Stimulated activated naive CD8-positive, alpha-beta T cell treated with anti-CD3 and anti-CD28 coated beads, Interleukin-15, Interleukin-2, amounts not matched to agents 100 ng/mL and 50 ng/mL, for 24 hours (primary cell): ENCODE measurements around the gene ZNF222.
A peak's percentile ranks its signal among the peaks of the same experiment; 100 is the strongest.

Experiments used
- H3K27ac Mint-ChIP-seq: one replicate; pipeline ENCODE4 v1.8.0; 2021; ENCODE audit warnings: mild to moderate bottlenecking, mixed read lengths
- H3K27me3 Mint-ChIP-seq: one replicate; pipeline ENCODE4 v1.8.0; 2021; ENCODE audit warnings: mixed read lengths
- H3K36me3 Mint-ChIP-seq: one replicate; pipeline ENCODE4 v1.8.0; 2021; ENCODE audit warnings: low read depth, mixed read lengths
- H3K4me1 Mint-ChIP-seq: one replicate; pipeline ENCODE4 v1.8.0; 2021; ENCODE audit warnings: low read depth, mixed read lengths
- H3K4me3 Mint-ChIP-seq: one replicate; pipeline ENCODE4 v1.8.0; 2021; ENCODE audit warnings: mild to moderate bottlenecking, mixed read lengths
- H3K9me3 Mint-ChIP-seq: one replicate; pipeline ENCODE4 v1.8.0; 2021; ENCODE audit warnings: mixed read lengths

ZNF222 gene

DNA sequence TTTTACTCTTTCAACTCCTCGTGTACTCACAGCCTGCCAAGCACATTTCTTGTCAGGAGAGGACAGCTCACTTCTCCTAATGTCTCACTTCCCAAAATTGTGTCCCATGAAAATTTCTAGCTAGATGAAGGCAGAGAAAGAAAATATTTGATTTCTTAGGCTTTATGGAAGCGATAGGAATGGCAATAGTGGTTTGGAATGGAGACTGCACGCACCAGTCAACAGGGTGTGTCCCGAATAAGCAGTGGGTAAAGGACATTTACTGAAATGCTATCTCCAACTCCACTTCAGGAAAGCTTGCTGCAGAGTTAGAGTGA, 321 bp upstream of the ZNF222 start:
- Mint-ChIP-seq H3K36me3 (peaks cover 48% of the 10 kb centered on the region), H3K9me3 (peaks cover 34% of the 10 kb centered on the region), H3K4me3 (peak overlapping the region; percentile 93), H3K27me3 (peaks cover 12% of the 10 kb centered on the region), H3K4me1 (peaks cover 21% of the 10 kb centered on the region), H3K27ac (peak overlapping the region; percentile 81)

DNA sequence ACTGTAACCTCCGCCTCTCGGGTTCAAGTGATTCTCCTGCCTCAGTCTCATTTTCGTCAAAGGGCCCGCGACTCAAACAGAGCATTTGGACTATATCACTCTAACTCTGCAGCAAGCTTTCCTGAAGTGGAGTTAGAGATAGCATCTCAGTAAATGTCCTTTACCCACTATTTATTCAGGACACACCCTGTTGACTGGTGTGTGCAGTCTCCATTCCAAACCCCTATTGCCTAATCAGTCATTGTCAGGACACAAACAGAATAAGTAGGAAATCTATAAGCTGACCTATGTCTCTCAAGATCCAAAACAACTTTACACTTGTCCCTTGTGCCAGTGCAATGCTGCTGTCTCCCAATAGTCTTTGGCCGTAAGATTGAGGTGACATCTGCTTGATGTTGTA, 1.4 kb downstream of the ZNF222 start:
- H3K4me3 Mint-ChIP-seq, result peak overlapping the region; percentile 15
- H3K27ac Mint-ChIP-seq, result no peak overlapping the region
- H3K36me3 Mint-ChIP-seq, result peaks cover 66% of the 10 kb centered on the region
- peaks cover 4% of the 10 kb centered on the region for H3K27me3 Mint-ChIP-seq
- peaks cover 35% of the 10 kb centered on the region for H3K9me3 Mint-ChIP-seq
- H3K4me1 Mint-ChIP-seq, result peaks cover 21% of the 10 kb centered on the region

- H3K36me3 Mint-ChIP-seq, result peaks cover 75% of the 10 kb centered on the region
- no peaks in the 10 kb centered on the region for H3K27me3 Mint-ChIP-seq
- peaks cover 64% of the 10 kb centered on the region for H3K9me3 Mint-ChIP-seq
- H3K4me1 Mint-ChIP-seq, result no peaks in the 10 kb centered on the region
- no peak overlapping the region for H3K4me3 Mint-ChIP-seq
- H3K27ac Mint-ChIP-seq, result no peak overlapping the region
Observed at GRCh38 chr19:44032001-44032610, 6.9 kb downstream of the ZNF222 start.

DNA sequence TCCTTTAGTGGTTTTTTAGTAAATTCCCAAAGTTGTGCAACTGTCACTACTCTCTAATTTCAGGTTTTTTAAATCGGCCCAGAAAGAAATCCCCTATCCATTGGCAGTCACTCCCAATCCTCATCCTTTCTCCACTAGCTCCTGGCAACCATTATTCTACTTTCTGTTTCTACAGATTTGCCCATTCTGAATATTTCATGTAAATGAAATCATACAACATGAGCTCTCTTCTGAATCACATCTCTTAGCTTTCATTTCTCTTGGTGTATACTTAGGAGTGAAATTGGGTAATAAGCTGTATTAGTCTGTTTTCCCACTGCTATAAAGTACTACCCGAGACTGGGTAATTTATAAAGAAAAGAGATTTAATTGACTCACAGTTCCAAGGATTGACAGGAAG, 17.0 kb downstream of the ZNF222 start:
- Mint-ChIP-seq H3K27ac (no peak overlapping the region), H3K9me3 (peaks cover 44% of the 10 kb centered on the region), H3K27me3 (peaks cover 23% of the 10 kb centered on the region), H3K4me3 (no peak overlapping the region), H3K36me3 (peaks cover 8% of the 10 kb centered on the region), H3K4me1 (no peaks in the 10 kb centered on the region)

GRCh38 chr19:44050740-44051649, 25.8 kb downstream of the ZNF222 start:
- Mint-ChIP-seq H3K27ac (peak overlapping the region; percentile 78), H3K4me3 (peak overlapping the region; percentile 87), H3K36me3 (peaks cover 31% of the 10 kb centered on the region)

DNA sequence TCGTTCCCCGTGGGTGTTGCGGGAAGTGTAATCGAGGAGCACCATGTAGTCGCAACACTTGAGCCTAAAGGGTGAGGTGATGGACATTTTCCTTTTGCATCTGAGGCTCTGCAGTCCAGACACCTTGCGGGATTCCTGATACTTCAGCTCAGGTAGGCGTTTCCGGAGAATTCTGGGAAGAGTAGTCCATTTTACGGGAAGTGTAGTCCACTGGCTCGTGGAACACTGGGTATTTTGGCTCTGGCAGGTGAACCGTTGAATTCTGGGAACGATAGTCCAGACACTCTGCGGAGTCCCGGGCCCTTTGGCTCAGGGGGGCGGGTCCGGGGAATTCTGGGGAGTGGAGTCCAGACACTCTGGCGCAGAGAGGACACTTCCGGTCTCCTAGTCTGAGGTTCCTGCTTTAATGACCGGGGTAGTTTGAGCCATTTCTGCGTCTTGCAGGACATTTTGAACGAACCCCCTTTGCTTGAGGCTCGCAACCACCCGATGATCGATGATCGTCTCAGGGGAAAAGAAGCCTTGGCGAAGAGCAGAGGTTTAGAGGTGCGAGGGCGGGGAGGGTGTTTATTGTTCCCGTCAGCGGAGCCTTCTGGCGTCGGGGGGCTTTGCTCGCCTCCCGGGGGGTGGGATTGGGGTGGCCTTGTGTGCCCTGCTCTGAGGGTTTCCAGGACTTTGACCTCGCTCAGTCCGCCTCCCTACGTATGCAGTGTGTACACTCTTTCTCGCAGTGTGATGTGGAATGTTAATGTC, 26.6 kb downstream of the ZNF222 start, which contains the start of gene ZNF223:
ZNF223 (plus strand) TSS at position 387 of the 753 bp plus-strand sequence. CDS start 3,141 bp downstream, outside the sequence.
- peaks cover 29% of the 10 kb centered on the region for H3K4me1 Mint-ChIP-seq
- H3K27ac Mint-ChIP-seq, result peak within 1 kb of the TSS; percentile 78
- peaks cover 35% of the 10 kb centered on the region for H3K36me3 Mint-ChIP-seq
- peaks cover 21% of the 10 kb centered on the region for H3K27me3 Mint-ChIP-seq
- H3K4me3 Mint-ChIP-seq, result peak within 1 kb of the TSS; percentile 87
- H3K9me3 Mint-ChIP-seq, result peaks cover 49% of the 10 kb centered on the region

More at GRCh38 chr19:44050740-44051649, 25.8 kb downstream of the ZNF222 start:
- Mint-ChIP-seq H3K9me3 (peaks cover 49% of the 10 kb centered on the region), H3K27me3 (peaks cover 24% of the 10 kb centered on the region), H3K4me1 (peaks cover 29% of the 10 kb centered on the region)

GRCh38 chr19:44055870-44056269, 30.7 kb downstream of the ZNF222 start:
- peaks cover 1% of the 10 kb centered on the region for H3K27me3 Mint-ChIP-seq
- peaks cover 23% of the 10 kb centered on the region for H3K4me1 Mint-ChIP-seq
- H3K4me3 Mint-ChIP-seq, result no peak overlapping the region
- H3K9me3 Mint-ChIP-seq, result peaks cover 40% of the 10 kb centered on the region
- no peak overlapping the region for H3K27ac Mint-ChIP-seq
- H3K36me3 Mint-ChIP-seq, result peaks cover 66% of the 10 kb centered on the region

- Mint-ChIP-seq H3K4me3 (no peak overlapping the region), H3K36me3 (peaks cover 84% of the 10 kb centered on the region), H3K27ac (no peak overlapping the region), H3K27me3 (no peaks in the 10 kb centered on the region), H3K9me3 (peaks cover 42% of the 10 kb centered on the region), H3K4me1 (no peaks in the 10 kb centered on the region)
Observed at GRCh38 chr19:44059229-44059628, 34.0 kb downstream of the ZNF222 start.

DNA sequence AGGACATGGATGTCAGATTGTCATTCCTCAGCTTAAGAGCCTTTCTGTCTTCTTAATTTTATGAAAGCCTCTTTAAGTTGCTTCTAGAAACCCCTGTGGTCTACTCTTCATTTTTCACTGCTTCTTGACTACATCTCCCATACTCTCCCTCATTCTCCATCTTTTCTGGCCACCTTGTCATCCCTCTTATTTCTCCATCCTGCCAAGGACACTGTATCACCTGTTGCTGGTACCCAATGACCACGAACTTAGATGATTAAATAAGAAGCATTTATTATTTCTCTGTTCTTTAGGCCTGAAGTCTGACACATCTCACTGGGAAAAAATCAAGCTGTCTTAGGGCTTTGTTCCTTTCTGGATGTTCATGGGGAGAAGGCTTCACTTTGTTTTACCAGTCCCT, 35.9 kb downstream of the ZNF222 start:
- Mint-ChIP-seq H3K27ac (no peak overlapping the region), H3K9me3 (peaks cover 32% of the 10 kb centered on the region), H3K4me1 (no peaks in the 10 kb centered on the region), H3K36me3 (peaks cover 81% of the 10 kb centered on the region), H3K27me3 (no peaks in the 10 kb centered on the region), H3K4me3 (no peak overlapping the region)

GRCh38 chr19:44066305-44066704, 41.1 kb downstream of the ZNF222 start:
- H3K36me3 Mint-ChIP-seq, result peaks cover 68% of the 10 kb centered on the region
- no peak overlapping the region for H3K4me3 Mint-ChIP-seq
- H3K27me3 Mint-ChIP-seq, result no peaks in the 10 kb centered on the region
- peaks cover 53% of the 10 kb centered on the region for H3K9me3 Mint-ChIP-seq
- peaks cover 5% of the 10 kb centered on the region for H3K4me1 Mint-ChIP-seq
- H3K27ac Mint-ChIP-seq, result no peak overlapping the region

DNA sequence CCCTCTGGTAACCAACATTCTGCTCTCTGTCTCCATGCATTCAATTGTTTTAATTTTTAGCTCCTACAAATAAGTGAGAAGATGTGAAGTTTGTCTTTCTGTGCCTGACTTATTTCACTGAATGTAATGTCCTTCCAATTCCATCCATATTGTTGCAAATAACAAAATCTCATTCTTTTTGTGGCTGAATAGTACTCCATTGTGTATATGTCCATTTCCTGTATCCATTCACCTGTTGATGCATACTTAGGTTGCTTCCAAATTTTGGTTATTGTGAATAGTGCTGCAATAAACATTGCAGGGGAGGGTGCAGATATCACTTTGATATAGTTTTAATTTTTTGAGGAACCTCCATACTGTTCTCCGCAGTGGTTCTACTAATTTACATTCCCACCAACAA, 44.2 kb downstream of the ZNF222 start:
- no peak overlapping the region for H3K4me3 Mint-ChIP-seq
- H3K36me3 Mint-ChIP-seq, result peaks cover 46% of the 10 kb centered on the region
- H3K4me1 Mint-ChIP-seq, result peaks cover 25% of the 10 kb centered on the region
- H3K27ac Mint-ChIP-seq, result no peak overlapping the region
- H3K9me3 Mint-ChIP-seq, result peaks cover 53% of the 10 kb centered on the region
- no peaks in the 10 kb centered on the region for H3K27me3 Mint-ChIP-seq

GRCh38 chr19:44071824-44072542, 46.8 kb downstream of the ZNF222 start, which contains the start of gene ZNF284:
Gene ZNF284 (plus strand): TSS chr19:44072159. CDS start chr19:44076390, 4,231 bp downstream.
- H3K9me3 Mint-ChIP-seq, result peaks cover 40% of the 10 kb centered on the region
- peaks cover 33% of the 10 kb centered on the region for H3K36me3 Mint-ChIP-seq
- peak within 1 kb of the TSS; percentile 66 for H3K27ac Mint-ChIP-seq
- H3K4me1 Mint-ChIP-seq, result peaks cover 25% of the 10 kb centered on the region
- H3K27me3 Mint-ChIP-seq, result no peaks in the 10 kb centered on the region
- H3K4me3 Mint-ChIP-seq, result peak within 1 kb of the TSS; percentile 87

DNA sequence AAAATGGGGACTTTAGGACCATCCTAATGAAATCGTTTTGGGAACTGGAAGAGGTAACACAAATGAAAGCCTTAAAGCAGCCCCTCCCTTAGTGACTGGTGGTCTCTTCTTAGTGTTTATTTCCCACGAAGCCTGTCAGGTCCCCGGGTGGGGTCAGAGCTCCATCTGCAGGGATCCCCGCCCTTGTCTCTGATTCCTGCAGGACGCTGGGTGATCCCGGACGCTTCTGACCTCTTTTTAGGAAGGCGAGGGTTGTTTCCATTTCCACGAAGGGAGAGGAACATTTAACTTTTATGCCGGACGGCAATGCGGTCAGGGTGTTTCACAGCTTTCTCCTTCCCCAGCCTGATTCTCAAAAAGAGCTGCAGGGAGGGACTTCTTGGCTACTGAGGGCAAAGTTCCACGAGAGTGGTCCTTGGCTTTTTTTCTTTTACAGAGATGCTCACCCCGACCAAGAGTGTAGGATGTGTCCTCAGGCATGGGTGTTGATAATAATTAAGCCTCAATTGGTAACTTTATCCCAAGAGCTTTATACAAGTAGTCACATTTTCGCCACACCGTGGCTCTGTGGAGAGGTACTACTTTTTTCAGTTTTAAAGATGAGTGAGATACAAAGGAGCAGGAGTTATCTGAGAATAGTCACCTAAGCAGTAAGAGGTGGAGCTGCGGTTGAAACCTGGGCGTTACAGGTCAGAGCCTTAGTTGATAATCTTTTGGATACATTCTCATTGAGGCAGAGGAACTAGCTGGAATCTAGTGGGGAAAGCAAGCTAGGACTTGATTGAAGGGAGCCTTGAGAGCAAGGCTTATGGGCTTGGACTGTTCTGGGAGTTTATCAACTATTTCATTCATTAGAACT, 47.6 kb downstream of the ZNF222 start:
- Mint-ChIP-seq H3K27ac (no peak overlapping the region), H3K4me1 (peaks cover 25% of the 10 kb centered on the region)

More for the DNA sequence above, 47.6 kb downstream of the ZNF222 start:
- H3K9me3 Mint-ChIP-seq, result peaks cover 35% of the 10 kb centered on the region
- H3K36me3 Mint-ChIP-seq, result peaks cover 34% of the 10 kb centered on the region
- H3K4me3 Mint-ChIP-seq, result peak overlapping the region; percentile 87
- H3K27me3 Mint-ChIP-seq, result no peaks in the 10 kb centered on the region
